ENCODE measurements around the gene CELSR1. TPM values are rescaled to one million over a fixed set of nuclear protein-coding genes. Genes with fewer than 3 reads are reported as not detected.

Gene CELSR1
- total RNA-seq, 1 experiment from 2014 or later: 33.2 TPM

DNA sequence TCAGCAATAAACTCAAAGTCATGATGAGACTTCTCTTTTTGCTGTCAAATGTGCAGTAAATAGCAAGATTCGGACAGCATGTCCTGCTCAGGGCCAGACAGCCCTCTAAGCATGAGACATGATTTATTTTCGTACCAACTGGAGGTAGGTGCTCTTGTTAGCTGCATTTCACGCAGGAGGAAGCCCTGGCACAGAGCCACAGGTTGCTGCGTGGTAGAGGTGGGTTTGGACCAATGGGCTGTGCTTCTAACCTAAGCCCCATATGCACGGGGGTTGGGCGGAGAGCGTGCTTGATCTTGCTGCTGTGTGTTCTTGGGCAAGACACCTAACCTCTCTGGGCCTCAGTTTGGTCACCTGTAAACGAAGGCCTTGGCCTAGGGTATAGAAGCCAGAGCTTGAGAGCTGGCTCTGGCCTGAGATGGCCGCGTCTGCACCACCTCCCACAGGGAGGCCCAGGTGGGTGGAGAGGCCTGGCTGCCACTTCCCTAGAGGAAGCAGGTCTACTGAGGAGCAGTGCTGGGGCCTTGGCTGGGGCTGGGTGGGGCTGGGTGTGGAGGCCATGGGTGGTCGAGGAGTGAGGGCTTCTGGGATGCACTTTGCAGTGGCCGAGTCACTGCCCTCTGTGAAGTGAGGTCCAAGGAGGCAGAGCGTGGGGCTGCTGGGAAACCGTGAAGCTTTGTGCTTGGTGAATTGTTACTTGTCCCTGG is 44.3 kb upstream of the CELSR1 start:
- no peaks in the 10 kb centered on the region for H3K27me3 Mint-ChIP-seq (ENCODE audit: insufficient read depth, unreplicated experiment)
- no peaks in the 10 kb centered on the region for H3K9me3 Mint-ChIP-seq (ENCODE audit: unreplicated experiment)
- no peaks in the 10 kb centered on the region for H3K27me3 ChIP-seq (replicated peaks; ENCODE audit: control insufficient read depth, insufficient read depth, low read length)
- no TSS peak for BruUV-seq (replicated peaks)
- no peaks in the 10 kb centered on the region for H3K9me3 ChIP-seq
- TF ChIP-seq, protein P1, sequence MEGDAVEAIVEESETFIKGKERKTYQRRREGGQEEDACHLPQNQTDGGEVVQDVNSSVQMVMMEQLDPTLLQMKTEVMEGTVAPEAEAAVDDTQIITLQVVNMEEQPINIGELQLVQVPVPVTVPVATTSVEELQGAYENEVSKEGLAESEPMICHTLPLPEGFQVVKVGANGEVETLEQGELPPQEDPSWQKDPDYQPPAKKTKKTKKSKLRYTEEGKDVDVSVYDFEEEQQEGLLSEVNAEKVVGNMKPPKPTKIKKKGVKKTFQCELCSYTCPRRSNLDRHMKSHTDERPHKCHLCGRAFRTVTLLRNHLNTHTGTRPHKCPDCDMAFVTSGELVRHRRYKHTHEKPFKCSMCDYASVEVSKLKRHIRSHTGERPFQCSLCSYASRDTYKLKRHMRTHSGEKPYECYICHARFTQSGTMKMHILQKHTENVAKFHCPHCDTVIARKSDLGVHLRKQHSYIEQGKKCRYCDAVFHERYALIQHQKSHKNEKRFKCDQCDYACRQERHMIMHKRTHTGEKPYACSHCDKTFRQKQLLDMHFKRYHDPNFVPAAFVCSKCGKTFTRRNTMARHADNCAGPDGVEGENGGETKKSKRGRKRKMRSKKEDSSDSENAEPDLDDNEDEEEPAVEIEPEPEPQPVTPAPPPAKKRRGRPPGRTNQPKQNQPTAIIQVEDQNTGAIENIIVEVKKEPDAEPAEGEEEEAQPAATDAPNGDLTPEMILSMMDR (IDR thresholded peaks at IDR 0.05; ENCODE audit: insufficient read depth in 1 of 2, low read depth in 1 of 2, low read length in 1 of 2, severe bottlenecking in 1 of 2, unreplicated experiment in 1 of 2): no peak
- peak in 1 of 2 experiments; percentile 25 for DNase-seq
- no peak overlapping the region for H3K4me3 ChIP-seq (ENCODE audit: low read depth, low read length)
- ChIA-PET POLR2A (no interaction called here), CTCF (interaction anchor here (0.6 kb wide), 1 partner anchor 12 kb away, joined by 4 read pairs; no protein-coding TSS in a partner anchor)
- H3K36me3 Mint-ChIP-seq (ENCODE audit: insufficient read depth, unreplicated experiment): no peaks in the 10 kb centered on the region
- H3K4me3 Mint-ChIP-seq (ENCODE audit: unreplicated experiment): no peak overlapping the region
- peaks cover 28% of the 10 kb centered on the region for H3K4me1 ChIP-seq
- H3K4me1 Mint-ChIP-seq (ENCODE audit: low read depth, unreplicated experiment): peaks cover 23% of the 10 kb centered on the region
- intact Hi-C loops (cut with micrococcal nuclease; ENCODE audit: unreplicated experiment): no loop called here
- H3K27ac Mint-ChIP-seq (ENCODE audit: unreplicated experiment): no peak overlapping the region
- H3K36me3 ChIP-seq (ENCODE audit: control insufficient read depth, insufficient read depth, low read length): no peaks in the 10 kb centered on the region

DNA sequence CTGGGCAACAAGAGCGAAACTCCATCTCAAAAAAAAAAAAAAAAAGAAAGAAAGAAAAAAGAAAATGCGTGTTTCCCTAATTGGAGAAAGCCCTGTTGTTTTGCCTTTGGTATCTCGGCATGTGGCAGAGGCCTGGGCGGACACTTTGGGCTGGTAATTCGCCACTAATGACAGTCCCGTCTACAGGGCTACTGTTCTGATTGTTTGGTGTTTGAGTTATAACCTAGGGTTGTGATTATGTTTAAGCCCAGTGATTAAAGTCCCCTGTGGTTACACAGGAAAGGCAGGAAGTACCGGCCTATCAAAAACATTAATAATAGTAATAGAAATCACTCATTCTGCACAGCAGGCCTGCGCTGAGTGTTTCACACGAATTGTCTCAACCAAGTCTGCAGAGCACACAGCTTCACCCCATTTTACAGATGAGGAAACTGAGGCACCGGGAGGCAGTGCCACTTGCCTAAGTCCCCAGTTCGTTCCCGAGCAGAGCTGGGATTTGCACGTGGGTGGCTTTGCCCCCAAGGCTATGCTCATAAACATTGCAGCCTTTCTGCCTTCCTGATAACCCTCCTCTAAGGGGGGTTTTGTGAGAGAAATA is 43.6 kb upstream of the CELSR1 start:
- no TSS peak for BruUV-seq (replicated peaks)
- Histone ChIP-seq H3K9me3 (no peaks in the 10 kb centered on the region), H3K4me1 (peaks cover 33% of the 10 kb centered on the region), H3K36me3 (ENCODE audit: control insufficient read depth, insufficient read depth, low read length) (no peaks in the 10 kb centered on the region), H3K27me3 (replicated peaks; ENCODE audit: control insufficient read depth, insufficient read depth, low read length) (no peaks in the 10 kb centered on the region), H3K4me3 (ENCODE audit: low read depth, low read length) (no peak overlapping the region)
- peaks cover 25% of the 10 kb centered on the region for H3K4me1 Mint-ChIP-seq (ENCODE audit: low read depth, unreplicated experiment)
- no peaks in the 10 kb centered on the region for H3K27me3 Mint-ChIP-seq (ENCODE audit: insufficient read depth, unreplicated experiment)
- CTCF ChIA-PET: no interaction called here
- intact Hi-C loops (cut with micrococcal nuclease; ENCODE audit: unreplicated experiment): no loop called here
- H3K4me3 Mint-ChIP-seq (ENCODE audit: unreplicated experiment): no peak overlapping the region
- H3K36me3 Mint-ChIP-seq (ENCODE audit: insufficient read depth, unreplicated experiment): no peaks in the 10 kb centered on the region
- DNase-seq: no peak
- POLR2A ChIA-PET: no interaction called here
- no peak overlapping the region for H3K27ac Mint-ChIP-seq (ENCODE audit: unreplicated experiment)
- no peaks in the 10 kb centered on the region for H3K9me3 Mint-ChIP-seq (ENCODE audit: unreplicated experiment)
- TF ChIP-seq, protein P1 (IDR thresholded peaks at IDR 0.05; ENCODE audit: insufficient read depth in 1 of 2, low read depth in 1 of 2, low read length in 1 of 2, severe bottlenecking in 1 of 2, unreplicated experiment in 1 of 2): no peak

DNA sequence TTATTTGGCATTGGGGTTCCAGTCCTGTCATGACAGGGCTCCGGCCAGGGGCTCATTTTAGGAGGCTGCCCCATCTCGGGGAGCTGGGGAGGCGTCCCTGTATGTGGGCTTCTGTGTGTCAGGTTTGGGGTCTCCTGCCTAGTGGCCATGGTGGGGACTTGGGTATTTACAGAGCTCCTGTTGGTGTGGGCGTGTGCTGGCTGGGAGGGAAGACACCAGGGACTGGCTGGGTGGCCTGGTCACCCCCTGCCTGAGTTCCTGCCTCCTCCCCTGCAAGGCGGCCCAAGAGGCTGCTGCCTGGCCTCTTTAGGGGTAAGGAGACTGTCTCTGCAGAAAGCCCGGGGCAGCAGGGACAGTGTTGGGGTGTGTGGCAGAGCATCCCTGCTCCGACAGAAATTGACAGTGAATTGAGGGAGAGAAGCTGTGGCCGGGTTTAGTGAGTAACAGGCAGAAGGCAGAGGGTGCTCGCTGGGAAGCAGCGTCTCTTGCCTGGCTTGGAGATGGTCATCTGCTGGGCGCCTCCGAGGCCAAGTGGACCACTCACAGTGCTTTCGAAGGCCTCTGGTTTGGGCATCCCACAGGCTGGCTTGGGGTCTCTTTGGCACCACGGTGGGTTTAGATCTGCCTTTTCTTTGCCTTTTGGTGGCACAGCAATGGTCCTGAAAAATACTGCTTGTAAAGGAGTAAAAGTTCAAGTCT is 42.5 kb upstream of the CELSR1 start:
- TF ChIP-seq, protein P1 (IDR thresholded peaks at IDR 0.05; ENCODE audit: insufficient read depth in 1 of 2, low read depth in 1 of 2, low read length in 1 of 2, severe bottlenecking in 1 of 2, unreplicated experiment in 1 of 2): no peak
- no peak overlapping the region for H3K4me3 ChIP-seq (ENCODE audit: low read depth, low read length)
- H3K4me1 ChIP-seq: peaks cover 44% of the 10 kb centered on the region
- no TSS peak for BruUV-seq (replicated peaks)
- DNase-seq: no peak
- no peaks in the 10 kb centered on the region for H3K27me3 ChIP-seq (replicated peaks; ENCODE audit: control insufficient read depth, insufficient read depth, low read length)
- Mint-ChIP-seq H3K27ac (ENCODE audit: unreplicated experiment) (no peak overlapping the region), H3K27me3 (ENCODE audit: insufficient read depth, unreplicated experiment) (no peaks in the 10 kb centered on the region), H3K4me3 (ENCODE audit: unreplicated experiment) (no peak overlapping the region), H3K4me1 (ENCODE audit: low read depth, unreplicated experiment) (peaks cover 37% of the 10 kb centered on the region), H3K9me3 (ENCODE audit: unreplicated experiment) (no peaks in the 10 kb centered on the region), H3K36me3 (ENCODE audit: insufficient read depth, unreplicated experiment) (no peaks in the 10 kb centered on the region)
- H3K9me3 ChIP-seq: no peaks in the 10 kb centered on the region
- CTCF ChIA-PET: no interaction called here
- POLR2A ChIA-PET: no interaction called here
- intact Hi-C loops (cut with micrococcal nuclease; ENCODE audit: unreplicated experiment): no loop called here
- no peaks in the 10 kb centered on the region for H3K36me3 ChIP-seq (ENCODE audit: control insufficient read depth, insufficient read depth, low read length)
